Measurements from ENCODE around the gene OR2M3.

- no peak for TF ChIP-seq POLR2A (IDR thresholded peaks at IDR 0.05)
- TF ChIP-seq CTCF (IDR thresholded peaks at IDR 0.05 in 4 of 5, conservative IDR thresholded peaks at IDR 0.05 in 1 of 5): no peak
Measured at GRCh38 chr1:248194117-248194516, 2.9 kb upstream of the OR2M3 start.
